Liver (tissue), 9 donors: ENCODE data around the gene SH2D3C. TPM values are rescaled to one million over a fixed set of nuclear protein-coding genes. Genes with fewer than 3 reads are reported as not detected.
A peak's percentile ranks its signal among the peaks of the same experiment; 100 is the strongest.

Experiments
- DNase-seq: peaks from one replicate; pipeline ENCODE4 v3.0.0-alpha.2; 2017; ENCODE audit warnings: low spot score
- H3K27ac ChIP-seq, 2 donors: one replicate each; pipeline ENCODE4 v1.7.0; 2013; ENCODE audit warnings: inconsistent platforms in 2 of 2, low read length in 2 of 2, control low read depth in 1 of 2, low read depth in 1 of 2, mild to moderate bottlenecking in 1 of 2
- H3K27me3 ChIP-seq, 4 donors: one replicate each; pipeline versions ENCODE4 v1.6.1 to v1.7.0; 2013; ENCODE audit warnings: low read length in 3 of 4, inconsistent platforms in 1 of 4, mild to moderate bottlenecking in 1 of 4, moderate library complexity in 1 of 4; ENCODE audit not compliant: control insufficient read depth in 4 of 4, insufficient read depth in 4 of 4
- H3K36me3 ChIP-seq, 4 donors: one replicate each; pipeline versions ENCODE4 v1.6.1 to v1.7.0; 2013; ENCODE audit warnings: low read length in 3 of 4, mild to moderate bottlenecking in 3 of 4, low read depth in 1 of 4, moderate library complexity in 1 of 4; ENCODE audit not compliant: control insufficient read depth in 4 of 4, insufficient read depth in 3 of 4
- H3K4me1 ChIP-seq, 4 donors: one replicate each; pipeline versions ENCODE4 v1.6.1 to v1.7.0; 2013; ENCODE audit warnings: low read length in 3 of 4, mild to moderate bottlenecking in 3 of 4, moderate library complexity in 1 of 4; ENCODE audit not compliant: control insufficient read depth in 4 of 4, insufficient read depth in 4 of 4
- H3K4me3 ChIP-seq, 3 donors: one replicate each; pipeline versions ENCODE4 v1.6.1 to v1.7.0; 2013; ENCODE audit warnings: low read length in 3 of 3, control low read depth in 1 of 3, low read depth in 1 of 3, mild to moderate bottlenecking in 1 of 3
- H3K9ac ChIP-seq, 2 donors: one replicate each; pipeline ENCODE4 v1.7.0; 2013; ENCODE audit warnings: low read length in 2 of 2, mild to moderate bottlenecking in 2 of 2, moderate library complexity in 2 of 2, control low read depth in 1 of 2, low read depth in 1 of 2
- H3K9me3 ChIP-seq, 4 donors: one replicate each; pipeline versions ENCODE4 v1.6.1 to v1.7.0; 2013; ENCODE audit warnings: low read length in 3 of 4; ENCODE audit not compliant: control insufficient read depth in 4 of 4
- ATF3 ChIP-seq: IDR thresholded peaks from 2 replicates; pipeline ENCODE4 v1.6.1; 2016; ENCODE audit warnings: antibody characterized with exemption
- CTCF ChIP-seq: fragments of 150-350 bp; IDR thresholded peaks from 2 replicates; pipeline ENCODE4 v1.5.1; 2017; ENCODE audit warnings: improper control_type of control experiment, low read depth, low read length; ENCODE audit not compliant: missing input control
- EGR1 ChIP-seq, 2 donors: IDR thresholded peaks; 2 replicates each; pipeline ENCODE4 v1.6.1; 2016 to 2018; ENCODE audit warnings: antibody characterized with exemption in 2 of 2, low read depth in 2 of 2
- FOXA1 ChIP-seq: IDR thresholded peaks from 2 replicates; pipeline ENCODE4 v1.6.1; 2016; ENCODE audit warnings: antibody characterized with exemption
- FOXA2 ChIP-seq: IDR thresholded peaks from 2 replicates; pipeline ENCODE4 v1.6.1; 2016; ENCODE audit warnings: antibody characterized with exemption
- GABPA ChIP-seq, 2 donors: IDR thresholded peaks in 1 of 2; conservative IDR thresholded peaks in 1 of 2; 2 replicates each; pipeline ENCODE4 v1.6.1; 2016; ENCODE audit warnings: antibody characterized with exemption in 2 of 2, mild to moderate bottlenecking in 1 of 2, moderate library complexity in 1 of 2
- HNF4A ChIP-seq, 2 donors: conservative IDR thresholded peaks; 2 replicates each; pipeline ENCODE4 v1.6.1; 2016; ENCODE audit warnings: antibody characterized with exemption in 2 of 2, mild to moderate bottlenecking in 2 of 2
- HNF4G ChIP-seq: IDR thresholded peaks from 2 replicates; pipeline ENCODE4 v1.6.1; 2016; ENCODE audit warnings: antibody characterized with exemption
- JUND ChIP-seq, 2 donors: IDR thresholded peaks; 2 replicates each; pipeline ENCODE4 v1.6.1; 2016; ENCODE audit warnings: antibody characterized with exemption in 2 of 2
- MAX ChIP-seq: IDR thresholded peaks from 2 replicates; pipeline ENCODE4 v1.6.1; 2016; ENCODE audit warnings: antibody characterized with exemption
- NR2F2 ChIP-seq: IDR thresholded peaks from 2 replicates; pipeline ENCODE4 v1.6.1; 2016; ENCODE audit warnings: antibody characterized with exemption
- RAD21 ChIP-seq, 2 donors: IDR thresholded peaks; 2 replicates each; pipeline ENCODE4 v1.6.1; 2016; ENCODE audit warnings: antibody characterized with exemption in 2 of 2, mild to moderate bottlenecking in 2 of 2
- REST ChIP-seq: IDR thresholded peaks from 2 replicates; pipeline ENCODE4 v1.6.1; 2016; ENCODE audit warnings: antibody characterized with exemption, mild to moderate bottlenecking
- RXRA ChIP-seq, 2 donors: IDR thresholded peaks; 2 replicates each; pipeline ENCODE4 v1.6.1; 2017 to 2018; ENCODE audit warnings: antibody characterized with exemption in 2 of 2, mild to moderate bottlenecking in 1 of 2
- SP1 ChIP-seq: IDR thresholded peaks from 2 replicates; pipeline ENCODE4 v1.6.1; 2018; ENCODE audit warnings: antibody characterized with exemption, mild to moderate bottlenecking
- TAF1 ChIP-seq: conservative IDR thresholded peaks from 2 replicates; pipeline ENCODE4 v1.6.1; 2016; ENCODE audit warnings: antibody characterized with exemption, mild to moderate bottlenecking
- YY1 ChIP-seq: IDR thresholded peaks from 2 replicates; pipeline ENCODE4 v1.6.1; 2016; ENCODE audit warnings: antibody characterized with exemption, mild to moderate bottlenecking
- WGBS: extraction: QIAGEN DNeasy Blood & Tissue Kit; methylation state at CpG from one replicate; pipeline ENCODE4 v1.1.7; 2013; 5-methylcytosine and 5-hydroxymethylcytosine counted together
- polyA plus RNA-seq, 2 donors: library from polyadenylated mRNA; stranded (reverse) in 1 of 2; unstranded in 1 of 2; fragments of 200-250 nt in 1 of 2; fragments of >200 nt in 1 of 2; fragmentation: Nextera tagmentation in 1 of 2; extraction: Ambion mirVana in 1 of 2; gene quantifications; one replicate each; pipeline versions ENCODE4 v1.2.1 to v1.2.3, GENCODE V29; 2013 to 2015
- total RNA-seq, 2 donors: library from RNA; depleted of rRNA; stranded (reverse); fragments of >200 nt; gene quantifications; one replicate each; pipeline ENCODE4 v1.2.3, GENCODE V29; 2014
- donor health status: healthy.
- donor health status: healthy.
- donor health status: healthy.
- donor health status: healthy.
- donor health status: healthy.

SH2D3C gene
- total and polyA plus RNA-seq, 4 donors: 2.2 to 5.1 (median 3.9) TPM

DNA sequence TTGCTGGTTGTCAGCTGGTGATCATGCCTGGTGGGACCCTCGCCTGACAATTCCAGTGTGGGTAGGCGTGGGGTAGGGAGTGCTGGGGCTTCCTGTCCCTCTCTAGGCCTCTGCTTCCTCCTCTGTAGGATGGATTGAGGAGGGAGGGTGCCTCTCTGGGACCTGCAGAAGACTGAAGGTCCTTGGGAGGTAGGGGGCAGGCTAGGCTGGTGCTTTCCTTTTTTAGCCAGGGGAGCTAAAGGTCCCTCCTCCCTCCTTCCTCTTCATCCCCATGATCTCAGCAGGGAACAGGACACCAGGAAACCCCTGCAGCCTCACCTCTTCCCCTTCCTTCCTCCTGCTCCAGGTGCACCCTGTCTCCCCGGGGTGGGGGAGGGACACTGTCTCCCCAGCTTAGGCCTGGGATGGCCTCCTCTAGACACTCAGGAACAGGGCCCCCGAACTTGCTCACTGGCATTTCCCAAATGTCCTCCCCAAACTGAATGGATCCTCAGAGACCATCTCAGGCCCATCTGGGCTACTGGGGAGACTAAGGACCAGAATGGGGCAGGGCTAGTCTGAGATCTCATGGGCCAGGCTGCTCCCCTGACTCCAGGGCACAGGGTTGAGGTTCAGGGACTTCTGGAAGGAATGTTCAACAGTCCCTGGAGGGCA lies 8.4 kb downstream of the SH2D3C start:
- Histone ChIP-seq H3K4me3 (peak overlapping the region in 1 of 3 donors; percentile 54), H3K9ac (no peak overlapping the region), H3K9me3 (no peaks in the 10 kb centered on the region), H3K4me1 (peaks cover 0 to 10% (median 8%) of the 10 kb centered on the region in 4 donors), H3K27me3 (no peaks in the 10 kb centered on the region), H3K36me3 (no peaks in the 10 kb centered on the region), H3K27ac (peak overlapping the region; percentile 30 to 68)
- DNase-seq: no peak
- WGBS: 65% methylated on average over 4 of the region's 4 CpGs
- no peak for TF ChIP-seq ATF3
- peak; percentile 83 for TF ChIP-seq NR2F2

DNA sequence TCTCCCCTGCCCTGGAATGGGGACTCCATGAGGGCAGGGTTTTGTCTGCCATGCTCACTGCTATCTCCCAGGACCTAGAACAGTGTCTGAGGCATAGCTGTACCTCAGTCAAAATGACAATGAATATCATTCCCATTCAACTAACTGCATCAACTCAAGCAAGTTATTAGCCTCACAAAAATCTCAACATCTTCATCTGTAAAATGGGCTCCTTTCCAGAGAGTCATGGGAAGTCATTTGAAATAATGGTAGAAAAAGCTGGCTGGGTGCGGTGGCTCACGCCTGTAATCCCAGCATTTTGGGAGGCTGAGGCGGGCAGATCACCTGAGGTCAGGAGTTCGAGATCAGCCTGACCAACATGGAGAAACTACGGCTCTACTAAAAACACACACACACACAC lies 9.4 kb downstream of the SH2D3C start:
- H3K9me3 ChIP-seq: no peaks in the 10 kb centered on the region
- WGBS: 87% methylated on average over 5 of the region's 5 CpGs
- no peaks in the 10 kb centered on the region for H3K36me3 ChIP-seq
- no peaks in the 10 kb centered on the region for H3K27me3 ChIP-seq
- DNase-seq: no peak
- peak overlapping the region in 1 of 2 donors; percentile 27 for H3K27ac ChIP-seq
- TF ChIP-seq ATF3 (no peak), HNF4G (no peak), EGR1 (IDR thresholded peaks at IDR 0.05; ENCODE audit: low read depth in 2 of 2) (no peak), YY1 (no peak), TAF1 (no peak), RXRA (IDR thresholded peaks at IDR 0.05) (no peak), RAD21 (IDR thresholded peaks at IDR 0.05) (no peak), NR2F2 (no peak)
- H3K4me1 ChIP-seq: peaks cover 0 to 13% (median 8%) of the 10 kb centered on the region in 4 donors
- no peak overlapping the region for H3K9ac ChIP-seq
- no peak overlapping the region for H3K4me3 ChIP-seq

- Histone ChIP-seq H3K36me3 (no peaks in the 10 kb centered on the region), H3K9me3 (no peaks in the 10 kb centered on the region), H3K27ac (peak overlapping the region; percentile 27 to 59), H3K9ac (no peak overlapping the region), H3K4me1 (peaks cover 0 to 15% (median 9%) of the 10 kb centered on the region in 4 donors), H3K27me3 (no peaks in the 10 kb centered on the region), H3K4me3 (no peak overlapping the region)
- no peak for TF ChIP-seq RXRA (IDR thresholded peaks at IDR 0.05)
- no peak for TF ChIP-seq FOXA2
- no peak for TF ChIP-seq RAD21 (IDR thresholded peaks at IDR 0.05)
- no peak for DNase-seq
- WGBS: 83% methylated on average over 8 of the region's 8 CpGs
Measured at GRCh38 chr9:127768698-127769097, 9.8 kb downstream of the SH2D3C start.

GRCh38 chr9:127767909-127768331 lies 10.5 kb downstream of the SH2D3C start:
- Histone ChIP-seq H3K9me3 (no peaks in the 10 kb centered on the region), H3K36me3 (no peaks in the 10 kb centered on the region), H3K27me3 (no peaks in the 10 kb centered on the region), H3K4me1 (peaks cover 0 to 15% (median 10%) of the 10 kb centered on the region in 4 donors), H3K4me3 (no peak overlapping the region), H3K9ac (no peak overlapping the region), H3K27ac (peak overlapping the region; percentile 34 to 59)
- no peak for DNase-seq
- WGBS: 62% methylated on average over 13 of the region's 13 CpGs
- TF ChIP-seq JUND (IDR thresholded peaks at IDR 0.05): no peak
- no peak for TF ChIP-seq RAD21 (IDR thresholded peaks at IDR 0.05)
- no peak for TF ChIP-seq EGR1 (IDR thresholded peaks at IDR 0.05; ENCODE audit: low read depth in 2 of 2)
- no peak for TF ChIP-seq FOXA1
- no peak for TF ChIP-seq GABPA (IDR thresholded peaks at IDR 0.05 in 1 of 2, conservative IDR thresholded peaks at IDR 0.05 in 1 of 2)
- no peak for TF ChIP-seq CTCF
- TF ChIP-seq REST: no peak
- no peak for TF ChIP-seq MAX
- TF ChIP-seq NR2F2: no peak
- no peak for TF ChIP-seq HNF4G
- no peak for TF ChIP-seq SP1
- no peak for TF ChIP-seq HNF4A (conservative IDR thresholded peaks at IDR 0.05)
- no peak for TF ChIP-seq RXRA (IDR thresholded peaks at IDR 0.05)
- no peak for TF ChIP-seq ATF3
